Right kidney (tissue), 1 donor: ENCODE results near the gene DEXI.
"Not testable (repeated sequence)": the region's sequence is repeated elsewhere in the genome, so short reads cannot be mapped to it uniquely, and the experiment has no call there.

Experiments used
- DNase-seq: peaks from one replicate; pipeline ENCODE4 v3.0.0-alpha.2; 2016

Gene DEXI

GRCh38 chr16:10927497-10928112 is 14.7 kb downstream of the DEXI start:
- DNase-seq, result no peak

GRCh38 chr16:10926867-10927266 is 15.4 kb downstream of the DEXI start:
- no peak for DNase-seq

GRCh38 chr16:10926094-10926493 is 16.2 kb downstream of the DEXI start:
- DNase-seq, result no peak

- DNase-seq, result not testable (repeated sequence)
These were observed 17.0 kb downstream of the DEXI start for GRCh38 chr16:10925285-10925684.

GRCh38 chr16:10923650-10924214 is 18.5 kb downstream of the DEXI start:
- DNase-seq, result no peak

- DNase-seq, result no peak
These were observed 19.1 kb downstream of the DEXI start for GRCh38 chr16:10923146-10923649.

GRCh38 chr16:10922328-10923145 is 19.7 kb downstream of the DEXI start:
- DNase-seq, result no peak

GRCh38 chr16:10921536-10922327 is 20.5 kb downstream of the DEXI start:
- DNase-seq, result no peak

GRCh38 chr16:10920726-10921427 is 21.4 kb downstream of the DEXI start:
- DNase-seq, result no peak

- DNase-seq, result no peak
These were observed 23.3 kb downstream of the DEXI start for GRCh38 chr16:10919003-10919351.

- DNase-seq, result peak; percentile 64
These were observed 23.8 kb downstream of the DEXI start for GRCh38 chr16:10918294-10919002.

- DNase-seq, result no peak
These were observed 25.7 kb downstream of the DEXI start for GRCh38 chr16:10916534-10916933.

GRCh38 chr16:10911267-10911666 is 31.0 kb downstream of the DEXI start:
- no peak for DNase-seq

- DNase-seq, result no peak
These were observed 34.6 kb downstream of the DEXI start for GRCh38 chr16:10907757-10908045.

- DNase-seq, result no peak
These were observed 35.1 kb downstream of the DEXI start for GRCh38 chr16:10906914-10907756.

- DNase-seq, result no peak
These were observed 35.8 kb downstream of the DEXI start for GRCh38 chr16:10906482-10906881.

- DNase-seq, result no peak
These were observed 39.3 kb downstream of the DEXI start for GRCh38 chr16:10902999-10903398.

GRCh38 chr16:10897134-10897533 is 45.1 kb downstream of the DEXI start:
- DNase-seq, result no peak

- no peak for DNase-seq
These were observed 45.5 kb downstream of the DEXI start for GRCh38 chr16:10896723-10897122.

GRCh38 chr16:10896165-10896564 is 46.1 kb downstream of the DEXI start:
- DNase-seq, result no peak
